ENCODE data around the gene P2RX2. TPM values are rescaled to one million over a fixed set of nuclear protein-coding genes. Genes with fewer than 3 reads are reported as not detected.

P2RX2 gene
- polyA plus RNA-seq, 4 donors: 1.9 to 17.7 TPM; not detected in 2

GRCh38 chr12:132572801-132573760, 45.5 kb upstream of the P2RX2 start:
- H3K9me3 ChIP-seq (ENCODE audit: control insufficient read depth in 2 of 2, insufficient read depth in 1 of 2, low read depth in 1 of 2, low read length in 1 of 2): no peaks in the 10 kb centered on the region
- WGBS, 3 donors: 90 to 95% (median 93%) methylated on average over 36 of the region's 36 CpGs
- H3K4me3 ChIP-seq (ENCODE audit: low read depth in 1 of 3, low read length in 3 of 3): no peak overlapping the region
- peaks cover 7 to 86% (median 17%) of the 10 kb centered on the region in 3 donors for H3K36me3 ChIP-seq (ENCODE audit: control insufficient read depth in 3 of 3, insufficient read depth in 2 of 3, low read depth in 1 of 3, low read length in 3 of 3)
- DNase-seq: no peak
- H3K27me3 ChIP-seq (ENCODE audit: control insufficient read depth in 3 of 3, insufficient read depth in 3 of 3, low read length in 3 of 3): no peaks in the 10 kb centered on the region
- H3K27ac ChIP-seq (ENCODE audit: low read depth in 1 of 3, low read length in 2 of 3): no peak overlapping the region
- no peak for FAIRE-seq
- peaks cover 0 to 7% (median 0%) of the 10 kb centered on the region in 3 donors for H3K4me1 ChIP-seq (ENCODE audit: control insufficient read depth in 3 of 3, insufficient read depth in 2 of 3, low read depth in 1 of 3, low read length in 2 of 3)

- Histone ChIP-seq H3K4me1 (ENCODE audit: control insufficient read depth in 3 of 3, insufficient read depth in 2 of 3, low read depth in 1 of 3, low read length in 2 of 3) (peaks cover 0 to 7% (median 0%) of the 10 kb centered on the region in 3 donors), H3K4me3 (ENCODE audit: low read depth in 1 of 3, low read length in 3 of 3) (no peak overlapping the region), H3K27me3 (ENCODE audit: control insufficient read depth in 3 of 3, insufficient read depth in 3 of 3, low read length in 3 of 3) (no peaks in the 10 kb centered on the region), H3K27ac (ENCODE audit: low read depth in 1 of 3, low read length in 2 of 3) (no peak overlapping the region), H3K9me3 (ENCODE audit: control insufficient read depth in 2 of 2, insufficient read depth in 1 of 2, low read depth in 1 of 2, low read length in 1 of 2) (no peaks in the 10 kb centered on the region), H3K36me3 (ENCODE audit: control insufficient read depth in 3 of 3, insufficient read depth in 2 of 3, low read depth in 1 of 3, low read length in 3 of 3) (peaks cover 7 to 84% (median 17%) of the 10 kb centered on the region in 3 donors)
- WGBS, 3 donors: 96 to 97% (median 97%) methylated on average over 32 to 39 of the region's 39 CpGs
- no peak for DNase-seq
- no peak for FAIRE-seq
Observed at GRCh38 chr12:132574271-132574996, 44.1 kb upstream of the P2RX2 start.

- no peaks in the 10 kb centered on the region for H3K9me3 ChIP-seq (ENCODE audit: control insufficient read depth in 2 of 2, insufficient read depth in 1 of 2, low read depth in 1 of 2, low read length in 1 of 2)
- FAIRE-seq (no peak), DNase-seq (no peak)
- WGBS, 3 donors: 96 to 97% (median 97%) methylated on average over 11 of the region's 11 CpGs
- no peak overlapping the region for H3K27ac ChIP-seq (ENCODE audit: low read depth in 1 of 3, low read length in 2 of 3)
- peaks cover 10 to 87% (median 20%) of the 10 kb centered on the region in 3 donors for H3K36me3 ChIP-seq (ENCODE audit: control insufficient read depth in 3 of 3, insufficient read depth in 2 of 3, low read depth in 1 of 3, low read length in 3 of 3)
- no peaks in the 10 kb centered on the region for H3K27me3 ChIP-seq (ENCODE audit: control insufficient read depth in 3 of 3, insufficient read depth in 3 of 3, low read length in 3 of 3)
- H3K4me3 ChIP-seq (ENCODE audit: low read depth in 1 of 3, low read length in 3 of 3): no peak overlapping the region
- peaks cover 0 to 7% (median 0%) of the 10 kb centered on the region in 3 donors for H3K4me1 ChIP-seq (ENCODE audit: control insufficient read depth in 3 of 3, insufficient read depth in 2 of 3, low read depth in 1 of 3, low read length in 2 of 3)
Observed at GRCh38 chr12:132575661-132576060, 42.9 kb upstream of the P2RX2 start.

GRCh38 chr12:132576701-132577100, 41.9 kb upstream of the P2RX2 start:
- H3K4me1 ChIP-seq (ENCODE audit: control insufficient read depth in 3 of 3, insufficient read depth in 2 of 3, low read depth in 1 of 3, low read length in 2 of 3): peaks cover 0 to 4% (median 0%) of the 10 kb centered on the region in 3 donors
- FAIRE-seq: no peak
- H3K9me3 ChIP-seq (ENCODE audit: control insufficient read depth in 2 of 2, insufficient read depth in 1 of 2, low read depth in 1 of 2, low read length in 1 of 2): no peaks in the 10 kb centered on the region
- WGBS, 3 donors: 94 to 96% (median 95%) methylated on average over 12 of the region's 12 CpGs
- H3K27ac ChIP-seq (ENCODE audit: low read depth in 1 of 3, low read length in 2 of 3): no peak overlapping the region
- H3K27me3 ChIP-seq (ENCODE audit: control insufficient read depth in 3 of 3, insufficient read depth in 3 of 3, low read length in 3 of 3): no peaks in the 10 kb centered on the region
- DNase-seq: no peak
- peaks cover 10 to 91% (median 15%) of the 10 kb centered on the region in 3 donors for H3K36me3 ChIP-seq (ENCODE audit: control insufficient read depth in 3 of 3, insufficient read depth in 2 of 3, low read depth in 1 of 3, low read length in 3 of 3)
- no peak overlapping the region for H3K4me3 ChIP-seq (ENCODE audit: low read depth in 1 of 3, low read length in 3 of 3)

GRCh38 chr12:132577191-132577920, 41.2 kb upstream of the P2RX2 start:
- no peak for DNase-seq

GRCh38 chr12:132578118-132578517, 40.5 kb upstream of the P2RX2 start:
- H3K27ac ChIP-seq (ENCODE audit: low read depth in 1 of 3, low read length in 2 of 3): no peak overlapping the region
- DNase-seq (no peak), FAIRE-seq (no peak)
- H3K4me3 ChIP-seq (ENCODE audit: low read depth in 1 of 3, low read length in 3 of 3): no peak overlapping the region
- H3K36me3 ChIP-seq (ENCODE audit: control insufficient read depth in 3 of 3, insufficient read depth in 2 of 3, low read depth in 1 of 3, low read length in 3 of 3): peaks cover 12 to 87% (median 15%) of the 10 kb centered on the region in 3 donors
- WGBS, 3 donors: 86 to 96% (median 92%) methylated on average over 11 of the region's 11 CpGs
- H3K27me3 ChIP-seq (ENCODE audit: control insufficient read depth in 3 of 3, insufficient read depth in 3 of 3, low read length in 3 of 3): no peaks in the 10 kb centered on the region
- H3K9me3 ChIP-seq (ENCODE audit: control insufficient read depth in 2 of 2, insufficient read depth in 1 of 2, low read depth in 1 of 2, low read length in 1 of 2): no peaks in the 10 kb centered on the region
- no peaks in the 10 kb centered on the region for H3K4me1 ChIP-seq (ENCODE audit: control insufficient read depth in 3 of 3, insufficient read depth in 2 of 3, low read depth in 1 of 3, low read length in 2 of 3)

More at GRCh38 chr12:132577191-132577920, 41.2 kb upstream of the P2RX2 start:
- peaks cover 11 to 90% (median 15%) of the 10 kb centered on the region in 3 donors for H3K36me3 ChIP-seq (ENCODE audit: control insufficient read depth in 3 of 3, insufficient read depth in 2 of 3, low read depth in 1 of 3, low read length in 3 of 3)
- H3K27ac ChIP-seq (ENCODE audit: low read depth in 1 of 3, low read length in 2 of 3): no peak overlapping the region
- no peaks in the 10 kb centered on the region for H3K4me1 ChIP-seq (ENCODE audit: control insufficient read depth in 3 of 3, insufficient read depth in 2 of 3, low read depth in 1 of 3, low read length in 2 of 3)
- 83 to 91% (median 87%) methylated on average over 21 to 22 of the region's 22 CpGs for WGBS, 3 donors
- H3K9me3 ChIP-seq (ENCODE audit: control insufficient read depth in 2 of 2, insufficient read depth in 1 of 2, low read depth in 1 of 2, low read length in 1 of 2): no peaks in the 10 kb centered on the region
- no peaks in the 10 kb centered on the region for H3K27me3 ChIP-seq (ENCODE audit: control insufficient read depth in 3 of 3, insufficient read depth in 3 of 3, low read length in 3 of 3)
- FAIRE-seq: no peak
- H3K4me3 ChIP-seq (ENCODE audit: low read depth in 1 of 3, low read length in 3 of 3): no peak overlapping the region

- H3K27ac ChIP-seq (ENCODE audit: low read depth in 1 of 3, low read length in 2 of 3): no peak overlapping the region
- H3K27me3 ChIP-seq (ENCODE audit: control insufficient read depth in 3 of 3, insufficient read depth in 3 of 3, low read length in 3 of 3): no peaks in the 10 kb centered on the region
- H3K9me3 ChIP-seq (ENCODE audit: control insufficient read depth in 2 of 2, insufficient read depth in 1 of 2, low read depth in 1 of 2, low read length in 1 of 2): no peaks in the 10 kb centered on the region
- no peaks in the 10 kb centered on the region for H3K4me1 ChIP-seq (ENCODE audit: control insufficient read depth in 3 of 3, insufficient read depth in 2 of 3, low read depth in 1 of 3, low read length in 2 of 3)
- DNase-seq (no peak), FAIRE-seq (no peak)
- H3K36me3 ChIP-seq (ENCODE audit: control insufficient read depth in 3 of 3, insufficient read depth in 2 of 3, low read depth in 1 of 3, low read length in 3 of 3): peaks cover 14 to 82% (median 16%) of the 10 kb centered on the region in 3 donors
- no peak overlapping the region for H3K4me3 ChIP-seq (ENCODE audit: low read depth in 1 of 3, low read length in 3 of 3)
- WGBS, 3 donors: 81 to 88% (median 88%) methylated on average over 11 of the region's 11 CpGs
Observed at GRCh38 chr12:132578826-132579225, 39.8 kb upstream of the P2RX2 start.

GRCh38 chr12:132579744-132580143, 38.8 kb upstream of the P2RX2 start:
- H3K27me3 ChIP-seq (ENCODE audit: control insufficient read depth in 3 of 3, insufficient read depth in 3 of 3, low read length in 3 of 3): no peaks in the 10 kb centered on the region
- no peak overlapping the region for H3K27ac ChIP-seq (ENCODE audit: low read depth in 1 of 3, low read length in 2 of 3)
- peaks cover 13 to 80% (median 14%) of the 10 kb centered on the region in 3 donors for H3K36me3 ChIP-seq (ENCODE audit: control insufficient read depth in 3 of 3, insufficient read depth in 2 of 3, low read depth in 1 of 3, low read length in 3 of 3)
- H3K4me3 ChIP-seq (ENCODE audit: low read depth in 1 of 3, low read length in 3 of 3): no peak overlapping the region
- no peaks in the 10 kb centered on the region for H3K4me1 ChIP-seq (ENCODE audit: control insufficient read depth in 3 of 3, insufficient read depth in 2 of 3, low read depth in 1 of 3, low read length in 2 of 3)
- FAIRE-seq: no peak
- no peaks in the 10 kb centered on the region for H3K9me3 ChIP-seq (ENCODE audit: control insufficient read depth in 2 of 2, insufficient read depth in 1 of 2, low read depth in 1 of 2, low read length in 1 of 2)
- 76 to 92% (median 91%) methylated on average over 12 of the region's 12 CpGs for WGBS, 3 donors
- no peak for DNase-seq
